PC-3 (cell line): ENCODE data around the gene BAG5. TPM values are rescaled to one million over a fixed set of nuclear protein-coding genes. Genes with fewer than 3 reads are reported as not detected.

Experiments
- ATAC-seq: fragments of 200-7000 bp; cut with Tn5 transposase; 2 replicates; pipeline ENCODE4 v1.9.1; 2020; ENCODE audit warnings: mild to moderate bottlenecking, moderate library complexity
- BruUV-seq: library from RNA; stranded (reverse); fragments of 400-500 nt; replicated peaks from 2 replicates; lab custom pipeline; 2021; lab: Mats Ljungman, UMichigan
- CTCF ChIA-PET: fragments of 300-600 bp; sonication (Branson Sonifier 250); formaldehyde crosslinking; loops from one replicate; lab custom pipeline; 2022; ENCODE audit warnings: antibody characterized with exemption; lab: Charles Lee
- POLR2A ChIA-PET: fragments of 300-600 bp; sonication (Branson Sonifier 250); formaldehyde crosslinking; loops from one replicate; lab custom pipeline; 2022; ENCODE audit warnings: antibody characterized with exemption; ENCODE audit not compliant: unreplicated experiment; lab: Charles Lee
- DNase-seq: peaks from one replicate; pipeline ENCODE4 v3.0.0-alpha.2; 2015
- H2AFZ ChIP-seq: fragments of 300-600 bp; sonication (generic); 2 replicates; pipeline ENCODE4 v1.6.0; 2016; ENCODE audit warnings: antibody characterized with exemption, low read length
- H3F3A ChIP-seq: fragments of 300-600 bp; sonication (generic); one replicate; pipeline ENCODE4 v1.6.0; 2017; ENCODE audit warnings: antibody characterized with exemption, low read length, control low read depth, mild to moderate bottlenecking; ENCODE audit not compliant: unreplicated experiment
- H3K27ac ChIP-seq: fragments of 300-600 bp; sonication (generic); 2 replicates; pipeline ENCODE4 v1.5.1; 2016; ENCODE audit warnings: mild to moderate bottlenecking, low read length
- H3K27me3 ChIP-seq: fragments of 300-600 bp; sonication (generic); 2 replicates; pipeline ENCODE4 v1.6.1; 2016; ENCODE audit warnings: low read length, mixed read lengths
- H3K36me3 ChIP-seq: fragments of 300-600 bp; sonication (generic); 2 replicates; pipeline ENCODE4 v1.6.1; 2016; ENCODE audit warnings: low read depth, mixed run types, low read length, mixed read lengths
- H3K4me1 ChIP-seq: fragments of 300-600 bp; sonication (generic); 2 replicates; pipeline ENCODE4 v1.5.1; 2016; ENCODE audit warnings: low read length; ENCODE audit not compliant: insufficient read depth
- H3K4me2 ChIP-seq: fragments of 300-600 bp; sonication (generic); 2 replicates; pipeline ENCODE4 v1.6.0; 2016; ENCODE audit warnings: low read length
- H3K4me3 ChIP-seq: fragments of 300-600 bp; sonication (generic); 2 replicates; pipeline ENCODE4 v1.5.1; 2016; ENCODE audit warnings: mild to moderate bottlenecking, low read length, mixed read lengths
- H3K79me2 ChIP-seq: fragments of 300-600 bp; sonication (generic); 2 replicates; pipeline ENCODE4 v1.6.1; 2017; ENCODE audit warnings: low read length, mixed read lengths
- H3K9ac ChIP-seq: fragments of 300-600 bp; sonication (generic); 2 replicates; pipeline ENCODE4 v1.6.0; 2016; ENCODE audit warnings: mild to moderate bottlenecking, low read length
- H3K9me2 ChIP-seq: fragments of 300-600 bp; sonication (generic); replicated peaks from 2 replicates; pipeline ENCODE4 v1.6.1; 2016; ENCODE audit warnings: mixed run types, low read length, mixed read lengths
- H3K9me3 ChIP-seq: fragments of 300-600 bp; sonication (generic); 2 replicates; pipeline ENCODE4 v1.6.1; 2016; ENCODE audit warnings: low read length, mixed read lengths
- H4K20me1 ChIP-seq: fragments of 300-600 bp; sonication (generic); 2 replicates; pipeline ENCODE4 v1.6.1; 2016; ENCODE audit warnings: low read length, mixed read lengths
- CTCF ChIP-seq: fragments of 300-600 bp; sonication (generic); conservative IDR thresholded peaks from 2 replicates; pipeline ENCODE4 v1.5.1; 2017; ENCODE audit warnings: antibody characterized with exemption, low read depth, mild to moderate bottlenecking, low read length
- EZH2 ChIP-seq: fragments of 300-600 bp; sonication (generic); IDR thresholded peaks from one replicate; pipeline ENCODE4 v1.6.1; 2017; ENCODE audit warnings: antibody characterized with exemption, mild to moderate bottlenecking, low read length; ENCODE audit not compliant: unreplicated experiment
- EZH2phosphoT487 ChIP-seq: fragments of 300-600 bp; sonication (generic); IDR thresholded peaks from 2 replicates; pipeline ENCODE4 v1.6.1; 2018; ENCODE audit warnings: mild to moderate bottlenecking, antibody characterized with exemption, low read length, borderline replicate concordance
- intact Hi-C: fragments of 100-400 bp; cut with micrococcal nuclease; formaldehyde crosslinking; loops from 2 replicates; pipeline ENCODE4 v1.9.0; 2023
- total RNA-seq: library from RNA; depleted of rRNA; stranded (reverse); fragments of >200 nt; gene quantifications from 2 replicates; pipeline ENCODE4 v1.2.3, GENCODE V29; 2014

The BAG5 gene
- total RNA-seq, 1 experiment from 2014 or later, result 33.0 TPM

DNA sequence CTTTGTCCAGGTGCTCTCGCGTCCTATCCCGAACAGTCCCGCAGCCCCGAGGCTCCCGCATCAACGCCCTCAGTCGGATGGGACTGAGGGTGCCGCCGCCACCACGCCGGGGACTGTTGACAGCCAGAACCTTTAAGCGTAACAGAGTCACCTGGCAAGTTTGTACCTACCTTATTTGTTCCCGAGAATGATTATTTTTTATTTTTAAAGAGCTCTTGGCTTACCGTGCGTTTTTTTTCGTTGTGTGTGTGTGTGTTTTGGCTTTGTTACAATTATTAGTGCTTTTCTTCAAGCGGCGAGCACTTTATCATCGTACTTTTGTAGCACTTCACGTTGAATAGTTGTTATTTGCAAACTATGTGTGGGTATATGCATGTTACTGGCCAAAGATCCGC, 766 bp upstream of the BAG5 start:
- ChIA-PET POLR2A (no interaction called here), CTCF (no interaction called here)
- Histone ChIP-seq H3K27ac (peak overlapping the region; percentile 84), H3K9me3 (no peaks in the 10 kb centered on the region), H3F3A (no peaks in the 10 kb centered on the region), H3K4me2 (peak overlapping the region; percentile 92), H3K36me3 (peaks cover 24% of the 10 kb centered on the region), H3K9me2 (no peaks in the 10 kb centered on the region), H3K27me3 (no peaks in the 10 kb centered on the region), H3K4me1 (peaks cover 37% of the 10 kb centered on the region), H3K79me2 (peaks cover 97% of the 10 kb centered on the region), H4K20me1 (peaks cover 31% of the 10 kb centered on the region), H3K9ac (peak overlapping the region; percentile 97), H3K4me3 (peak overlapping the region; percentile 89), H2AFZ (peak overlapping the region; percentile 80)
- DNase-seq, result peak; percentile 60
- intact Hi-C loops, result no loop called here
- no peak for TF ChIP-seq EZH2phosphoT487
- no peak for TF ChIP-seq CTCF
- no peak for TF ChIP-seq EZH2
- no peak for ATAC-seq
- BruUV-seq, result TSS peak; percentile 63

DNA sequence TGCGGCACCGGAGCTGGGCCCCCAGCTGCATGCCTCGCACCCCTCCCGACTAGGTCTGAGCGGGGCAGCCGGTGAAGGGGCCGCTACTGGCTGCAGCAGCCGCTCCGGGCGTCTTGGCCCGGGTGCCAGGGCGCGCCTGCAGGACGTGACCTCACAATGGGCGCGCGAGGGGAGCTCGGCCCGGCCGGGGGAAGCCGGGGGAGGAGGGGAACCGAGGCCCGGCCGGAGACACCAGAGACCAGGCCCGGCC, 353 bp downstream of the BAG5 start:
- Histone ChIP-seq H3K4me1 (peaks cover 41% of the 10 kb centered on the region), H3K27me3 (no peaks in the 10 kb centered on the region), H4K20me1 (peaks cover 37% of the 10 kb centered on the region), H3K27ac (peak overlapping the region; percentile 84), H3F3A (no peaks in the 10 kb centered on the region), H3K4me3 (peak overlapping the region; percentile 89), H3K9me2 (no peaks in the 10 kb centered on the region), H3K9ac (peak overlapping the region; percentile 97), H3K36me3 (peaks cover 24% of the 10 kb centered on the region), H3K4me2 (peak overlapping the region; percentile 92), H2AFZ (peak overlapping the region; percentile 80), H3K9me3 (no peaks in the 10 kb centered on the region), H3K79me2 (peaks cover 97% of the 10 kb centered on the region)
- intact Hi-C loops, result no loop called here
- BruUV-seq, result no TSS peak
- ATAC-seq (peak; percentile 37), DNase-seq (peak; percentile 20)
- POLR2A ChIA-PET, result interaction anchor here (0.6 to 1.5 kb wide), 2 partner anchors 11 to 41 kb away, joined by 3 to 4 read pairs; no protein-coding TSS in a partner anchor
- no peak for TF ChIP-seq EZH2
- no peak for TF ChIP-seq EZH2phosphoT487
- no peak for TF ChIP-seq CTCF
- CTCF ChIA-PET, result no interaction called here

DNA sequence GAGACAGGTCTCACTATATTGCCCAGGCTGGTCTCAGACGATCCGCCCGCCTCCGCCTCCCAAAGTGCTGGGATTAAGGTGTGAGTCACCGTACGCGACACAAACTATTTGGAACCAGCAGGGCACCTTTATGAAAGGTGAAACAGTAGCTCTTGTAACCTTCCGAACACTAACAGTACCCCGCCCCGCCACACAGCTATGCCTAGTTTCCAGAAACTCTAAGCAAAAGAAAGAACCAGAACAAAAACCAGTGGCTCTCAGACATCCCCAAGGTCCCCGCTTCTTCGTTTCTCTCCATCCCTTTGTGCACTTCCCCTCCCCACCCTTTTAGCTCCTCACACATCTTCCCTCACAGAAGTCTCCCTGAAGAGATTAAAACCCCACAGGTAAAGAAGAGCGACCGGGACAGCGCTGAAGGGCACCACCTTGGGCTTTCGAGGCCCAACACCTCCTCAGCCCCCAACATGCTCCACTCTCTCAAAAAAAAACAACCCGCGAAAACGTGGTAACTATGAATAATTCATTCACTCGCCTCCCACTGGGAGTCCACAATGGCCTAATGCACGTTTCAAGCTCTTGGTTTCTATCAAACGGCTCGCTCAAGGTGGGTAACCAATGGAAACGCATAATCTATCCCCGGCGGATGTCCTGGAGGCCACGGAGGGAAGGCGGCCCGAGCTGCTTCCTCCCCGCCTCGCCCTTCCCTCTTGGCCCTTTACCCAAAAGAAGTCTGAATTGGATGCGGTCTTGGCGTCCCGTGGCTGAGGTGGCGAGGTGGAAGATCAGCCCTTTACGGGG, 877 bp downstream of the BAG5 start:
- DNase-seq, result peak; percentile 74
- Histone ChIP-seq H3K4me2 (peak overlapping the region; percentile 92), H3K79me2 (peaks cover 97% of the 10 kb centered on the region), H3K4me3 (peak overlapping the region; percentile 89), H3K27me3 (no peaks in the 10 kb centered on the region), H3K9ac (peak overlapping the region; percentile 97), H4K20me1 (peaks cover 42% of the 10 kb centered on the region), H3K27ac (peak overlapping the region; percentile 84), H3F3A (no peaks in the 10 kb centered on the region), H3K9me3 (no peaks in the 10 kb centered on the region), H3K4me1 (peaks cover 41% of the 10 kb centered on the region), H3K9me2 (no peaks in the 10 kb centered on the region), H3K36me3 (peaks cover 23% of the 10 kb centered on the region), H2AFZ (peak overlapping the region; percentile 80; the same call in 1 of the 2 replicates)
- TF ChIP-seq EZH2phosphoT487, result no peak
- TF ChIP-seq CTCF, result no peak
- TF ChIP-seq EZH2, result no peak
- intact Hi-C loops, result no loop called here
- ChIA-PET CTCF (no interaction called here), POLR2A (interaction anchor here (0.5 to 1.5 kb wide), 5 partner anchors 9 to 161 kb away, joined by 3 to 7 read pairs (median 4); no protein-coding TSS in a partner anchor)
- BruUV-seq, result no TSS peak
- ATAC-seq, result peak; percentile 21
